Stomach (tissue), 4 donors: Measurements from ENCODE around the gene FBXL7.

Experiments used
- EP300 ChIP-seq: sonication (generic); formaldehyde crosslinking; IDR thresholded peaks from one replicate; pipeline ENCODE4 v1.6.1; 2017; ENCODE audit warnings: antibody characterized with exemption
- POLR2A ChIP-seq, 4 donors: fragments of 450-650 bp; IDR thresholded peaks; one replicate each; pipeline ENCODE4 v1.6.1; 2016; ENCODE audit warnings: antibody characterized with exemption in 4 of 4, control low read depth in 2 of 4, mild to moderate bottlenecking in 1 of 4, moderate library complexity in 1 of 4
- POLR2AphosphoS5 ChIP-seq, 3 donors: sonication (generic); formaldehyde crosslinking; IDR thresholded peaks; one replicate each; pipeline ENCODE4 v1.6.1; 2016; ENCODE audit warnings: antibody characterized with exemption in 3 of 3
- TF ChIP-seq, protein P1 (sequence below), 7 experiments: fragments of 450-650 bp in 4 of 7; fragments of 200-600 bp in 3 of 7; sonication (generic) in 3 of 7; IDR thresholded peaks; one replicate each; pipeline ENCODE4 v1.5.1; 2016 to 2019; ENCODE audit warnings: antibody characterized with exemption in 7 of 7, control low read depth in 2 of 7, mild to moderate bottlenecking in 1 of 7

DNA sequence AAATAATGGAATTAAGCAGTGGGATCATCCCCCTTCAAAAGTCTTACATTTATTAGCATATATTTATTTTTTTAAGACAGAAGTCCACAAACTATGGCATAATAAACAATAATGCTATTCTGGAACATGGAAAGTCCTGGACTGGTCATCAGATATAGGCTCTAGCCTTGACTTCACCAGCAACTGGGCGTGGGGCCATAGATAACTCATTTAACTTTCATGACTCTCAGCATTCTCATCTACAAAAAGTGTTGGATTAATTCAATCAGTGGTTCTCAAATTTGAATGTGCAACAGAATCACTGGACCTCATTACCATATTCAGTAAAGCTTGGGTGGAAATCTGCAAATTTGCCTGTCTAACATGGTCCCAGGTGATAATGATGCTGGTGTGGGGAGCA lies 253.8 kb downstream of the FBXL7 start:
- no peak for TF ChIP-seq POLR2A (IDR thresholded peaks at IDR 0.05)
- TF ChIP-seq, protein P1, sequence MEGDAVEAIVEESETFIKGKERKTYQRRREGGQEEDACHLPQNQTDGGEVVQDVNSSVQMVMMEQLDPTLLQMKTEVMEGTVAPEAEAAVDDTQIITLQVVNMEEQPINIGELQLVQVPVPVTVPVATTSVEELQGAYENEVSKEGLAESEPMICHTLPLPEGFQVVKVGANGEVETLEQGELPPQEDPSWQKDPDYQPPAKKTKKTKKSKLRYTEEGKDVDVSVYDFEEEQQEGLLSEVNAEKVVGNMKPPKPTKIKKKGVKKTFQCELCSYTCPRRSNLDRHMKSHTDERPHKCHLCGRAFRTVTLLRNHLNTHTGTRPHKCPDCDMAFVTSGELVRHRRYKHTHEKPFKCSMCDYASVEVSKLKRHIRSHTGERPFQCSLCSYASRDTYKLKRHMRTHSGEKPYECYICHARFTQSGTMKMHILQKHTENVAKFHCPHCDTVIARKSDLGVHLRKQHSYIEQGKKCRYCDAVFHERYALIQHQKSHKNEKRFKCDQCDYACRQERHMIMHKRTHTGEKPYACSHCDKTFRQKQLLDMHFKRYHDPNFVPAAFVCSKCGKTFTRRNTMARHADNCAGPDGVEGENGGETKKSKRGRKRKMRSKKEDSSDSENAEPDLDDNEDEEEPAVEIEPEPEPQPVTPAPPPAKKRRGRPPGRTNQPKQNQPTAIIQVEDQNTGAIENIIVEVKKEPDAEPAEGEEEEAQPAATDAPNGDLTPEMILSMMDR (IDR thresholded peaks at IDR 0.05), result no peak
- TF ChIP-seq POLR2AphosphoS5 (IDR thresholded peaks at IDR 0.05), result no peak
- TF ChIP-seq EP300, result no peak
